Measurements from ENCODE around the gene TRAPPC2L. TPM values are rescaled to one million over a fixed set of nuclear protein-coding genes. Genes with fewer than 3 reads are reported as not detected.

TRAPPC2L gene
- total and polyA plus RNA-seq, 10 of the 15 experiments (the other 5 are each of a cell fraction or from before 2014, with no cell fraction given): 56.3 to 363 (median 118) TPM

- TF ChIP-seq, protein P1, sequence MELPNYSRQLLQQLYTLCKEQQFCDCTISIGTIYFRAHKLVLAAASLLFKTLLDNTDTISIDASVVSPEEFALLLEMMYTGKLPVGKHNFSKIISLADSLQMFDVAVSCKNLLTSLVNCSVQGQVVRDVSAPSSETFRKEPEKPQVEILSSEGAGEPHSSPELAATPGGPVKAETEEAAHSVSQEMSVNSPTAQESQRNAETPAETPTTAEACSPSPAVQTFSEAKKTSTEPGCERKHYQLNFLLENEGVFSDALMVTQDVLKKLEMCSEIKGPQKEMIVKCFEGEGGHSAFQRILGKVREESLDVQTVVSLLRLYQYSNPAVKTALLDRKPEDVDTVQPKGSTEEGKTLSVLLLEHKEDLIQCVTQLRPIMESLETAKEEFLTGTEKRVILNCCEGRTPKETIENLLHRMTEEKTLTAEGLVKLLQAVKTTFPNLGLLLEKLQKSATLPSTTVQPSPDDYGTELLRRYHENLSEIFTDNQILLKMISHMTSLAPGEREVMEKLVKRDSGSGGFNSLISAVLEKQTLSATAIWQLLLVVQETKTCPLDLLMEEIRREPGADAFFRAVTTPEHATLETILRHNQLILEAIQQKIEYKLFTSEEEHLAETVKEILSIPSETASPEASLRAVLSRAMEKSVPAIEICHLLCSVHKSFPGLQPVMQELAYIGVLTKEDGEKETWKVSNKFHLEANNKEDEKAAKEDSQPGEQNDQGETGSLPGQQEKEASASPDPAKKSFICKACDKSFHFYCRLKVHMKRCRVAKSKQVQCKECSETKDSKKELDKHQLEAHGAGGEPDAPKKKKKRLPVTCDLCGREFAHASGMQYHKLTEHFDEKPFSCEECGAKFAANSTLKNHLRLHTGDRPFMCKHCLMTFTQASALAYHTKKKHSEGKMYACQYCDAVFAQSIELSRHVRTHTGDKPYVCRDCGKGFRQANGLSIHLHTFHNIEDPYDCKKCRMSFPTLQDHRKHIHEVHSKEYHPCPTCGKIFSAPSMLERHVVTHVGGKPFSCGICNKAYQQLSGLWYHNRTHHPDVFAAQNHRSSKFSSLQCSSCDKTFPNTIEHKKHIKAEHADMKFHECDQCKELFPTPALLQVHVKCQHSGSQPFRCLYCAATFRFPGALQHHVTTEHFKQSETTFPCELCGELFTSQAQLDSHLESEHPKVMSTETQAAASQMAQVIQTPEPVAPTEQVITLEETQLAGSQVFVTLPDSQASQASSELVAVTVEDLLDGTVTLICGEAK (IDR thresholded peaks at IDR 0.05; ENCODE audit: borderline replicate concordance): no peak
- no peak for TF ChIP-seq LARP7 (IDR thresholded peaks at IDR 0.05)
- no peak for TF ChIP-seq HDAC6 (IDR thresholded peaks at IDR 0.05; ENCODE audit: unreplicated experiment)
- TF ChIP-seq ATF3 (IDR thresholded peaks at IDR 0.05; ENCODE audit: borderline replicate concordance, extremely low read depth, low read depth, low read length): no peak
- no peak for TF ChIP-seq BMI1 (IDR thresholded peaks at IDR 0.05; ENCODE audit: borderline replicate concordance)
- TF ChIP-seq ETV6 (conservative IDR thresholded peaks at IDR 0.05 in 1 of 2, IDR thresholded peaks at IDR 0.05 in 1 of 2; ENCODE audit: borderline replicate concordance in 1 of 2, low read depth in 1 of 2): no peak
- no peak for TF ChIP-seq CREB1 (IDR thresholded peaks at IDR 0.05; ENCODE audit: low read depth)
- no peak for TF ChIP-seq NBN (IDR thresholded peaks at IDR 0.05)
- TF ChIP-seq WRNIP1 (IDR thresholded peaks at IDR 0.05; ENCODE audit: borderline replicate concordance, low read depth, low read length): no peak
- TF ChIP-seq E2F8 (IDR thresholded peaks at IDR 0.05; ENCODE audit: low read depth, partially characterized antibody): no peak
- TF ChIP-seq TCF12 (IDR thresholded peaks at IDR 0.05; ENCODE audit: low read depth, low read length): no peak
- no peak for TF ChIP-seq SP1 (IDR thresholded peaks at IDR 0.05; ENCODE audit: low read depth, low read length)
- TF ChIP-seq NKRF (conservative IDR thresholded peaks at IDR 0.05): no peak
- no peak for TF ChIP-seq IRF3 (IDR thresholded peaks at IDR 0.05)
Observed at GRCh38 chr16:88815227-88815626, 41.7 kb upstream of the TRAPPC2L start (continued).

Measured in GM12878 (cell line).